BLaER1 (cell line): ENCODE data around the gene NKRF.
"Not testable (repeated sequence)": the region's sequence is repeated elsewhere in the genome, so short reads cannot be mapped to it uniquely, and the experiment has no call there.

Experiments
- H3K27ac ChIP-seq: shearing (Covaris generic); formaldehyde crosslinking; 2 replicates; pipeline ENCODE4 v1.8.1; 2022
- H3K27me3 ChIP-seq: shearing (Covaris generic); formaldehyde crosslinking; 2 replicates; pipeline ENCODE4 v1.8.1; 2022
- H3K36me3 ChIP-seq: shearing (Covaris generic); formaldehyde crosslinking; 2 replicates; pipeline ENCODE4 v1.8.1; 2022
- H3K4me1 ChIP-seq: shearing (Covaris generic); formaldehyde crosslinking; 2 replicates; pipeline ENCODE4 v1.8.1; 2022
- H3K4me2 ChIP-seq: shearing (Covaris generic); formaldehyde crosslinking; 2 replicates; pipeline ENCODE4 v1.8.1; 2022
- H3K4me3 ChIP-seq: shearing (Covaris generic); formaldehyde crosslinking; 2 replicates; pipeline ENCODE4 v1.8.1; 2022
- H3K9ac ChIP-seq: shearing (Covaris generic); formaldehyde crosslinking; 2 replicates; pipeline ENCODE4 v1.8.1; 2022
- H3K9me3 ChIP-seq: shearing (Covaris generic); formaldehyde crosslinking; 2 replicates; pipeline ENCODE4 v1.8.1; 2022
- H4K20me1 ChIP-seq: shearing (Covaris generic); formaldehyde crosslinking; 2 replicates; pipeline ENCODE4 v1.8.1; 2022
- Cebpa-rat ChIP-seq: shearing (Covaris generic); IDR thresholded peaks from 2 replicates; pipeline ENCODE4 v1.8.1; 2022

Gene NKRF

DNA sequence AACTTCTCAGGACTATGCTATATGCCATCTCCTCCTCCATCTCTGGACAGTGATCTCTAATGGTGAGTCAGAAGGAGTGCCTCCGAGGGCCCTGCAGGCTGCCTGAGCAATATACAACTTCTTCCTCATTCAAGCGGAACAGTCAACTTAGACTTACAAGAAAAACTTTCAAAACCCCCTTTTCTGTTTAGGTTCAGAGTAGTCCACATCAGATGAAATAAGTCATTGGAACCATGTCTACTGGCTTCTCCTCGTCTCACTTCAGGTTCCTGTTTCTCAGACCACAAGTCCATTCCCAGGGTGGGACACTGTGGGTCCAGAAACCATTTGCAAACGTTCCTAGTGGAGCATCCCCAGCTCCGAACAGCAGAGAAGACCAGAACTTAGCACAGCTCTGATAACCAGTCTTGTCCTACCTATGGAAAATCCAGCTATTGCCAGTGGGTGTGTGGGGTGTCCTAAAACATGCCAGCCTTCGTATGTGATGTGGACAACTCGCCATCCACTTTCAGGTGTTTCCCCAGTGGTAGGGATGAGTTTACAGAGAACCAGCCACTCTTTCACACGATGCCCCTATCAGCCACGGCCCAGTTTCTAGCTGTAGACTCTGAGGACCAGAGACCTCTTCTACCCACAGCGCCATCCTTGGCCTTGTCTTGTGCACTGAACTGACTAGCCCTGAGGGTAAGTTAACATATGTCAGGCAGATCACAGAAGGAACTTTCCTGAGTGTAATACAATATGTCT lies 32.7 kb upstream of the NKRF start:
- Histone ChIP-seq H3K4me2 (peak overlapping the region; percentile 24; the same call in 1 of the 2 replicates), H3K9me3 (no peaks in the 10 kb centered on the region), H3K36me3 (peaks cover 96% of the 10 kb centered on the region), H4K20me1 (peaks cover 77% of the 10 kb centered on the region), H3K27ac (no peak overlapping the region), H3K4me3 (no peak overlapping the region), H3K27me3 (no peaks in the 10 kb centered on the region), H3K9ac (no peak overlapping the region), H3K4me1 (peaks cover 65% of the 10 kb centered on the region)
- TF ChIP-seq Cebpa-rat = no peak

DNA sequence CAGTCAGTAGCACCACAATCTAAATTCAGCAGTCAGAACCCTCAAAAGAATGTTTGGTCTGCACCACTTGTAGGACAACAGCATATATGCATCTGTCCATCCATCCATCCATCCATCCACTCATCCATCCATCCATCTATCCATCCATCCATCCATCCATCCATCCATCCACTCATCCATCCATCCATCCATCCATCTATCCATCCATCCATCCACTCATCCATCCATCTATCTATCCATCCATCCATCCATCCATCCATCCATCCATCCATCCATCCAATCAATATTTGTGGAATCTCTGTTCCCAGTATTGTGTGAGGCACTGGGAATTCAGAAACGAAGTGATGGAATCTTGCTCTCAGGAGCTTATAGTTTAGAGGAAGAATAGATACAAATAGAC lies 31.2 kb upstream of the NKRF start:
- not testable (repeated sequence) for H3K27me3 ChIP-seq, H3K27ac ChIP-seq, H3K9me3 ChIP-seq, H3K9ac ChIP-seq, H3K4me3 ChIP-seq, H3K4me2 ChIP-seq
- peaks cover 96% of the 10 kb centered on the region for H3K36me3 ChIP-seq
- H4K20me1 ChIP-seq = peaks cover 63% of the 10 kb centered on the region
- peaks cover 50% of the 10 kb centered on the region for H3K4me1 ChIP-seq

DNA sequence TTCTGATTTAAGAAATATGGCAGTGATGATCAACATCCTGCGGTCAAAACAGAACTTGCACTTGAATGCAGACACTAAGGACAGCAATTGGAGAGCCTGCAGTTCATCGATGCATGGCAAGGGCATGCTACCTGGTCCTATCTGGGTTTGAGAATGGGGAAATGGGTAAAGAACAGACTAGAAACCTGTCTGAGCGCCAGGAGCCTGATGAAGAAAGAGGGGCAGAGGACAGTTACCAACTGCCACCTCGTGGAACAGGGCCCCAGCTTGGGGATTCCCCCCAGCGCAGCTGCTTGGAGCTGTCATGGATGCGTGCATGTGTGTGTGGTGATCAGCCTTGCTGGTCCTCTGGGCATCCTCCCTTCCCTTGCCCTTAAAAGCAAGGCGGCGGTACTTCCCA lies 30.2 kb upstream of the NKRF start:
- Histone ChIP-seq H3K4me2 (peak overlapping the region; percentile 48), H3K27ac (peak overlapping the region; percentile 30; the same call in 1 of the 2 replicates), H3K4me3 (no peak overlapping the region), H3K36me3 (peaks cover 96% of the 10 kb centered on the region), H4K20me1 (peaks cover 53% of the 10 kb centered on the region), H3K27me3 (no peaks in the 10 kb centered on the region), H3K9me3 (no peaks in the 10 kb centered on the region), H3K9ac (no peak overlapping the region), H3K4me1 (peaks cover 41% of the 10 kb centered on the region)
- no peak for TF ChIP-seq Cebpa-rat

DNA sequence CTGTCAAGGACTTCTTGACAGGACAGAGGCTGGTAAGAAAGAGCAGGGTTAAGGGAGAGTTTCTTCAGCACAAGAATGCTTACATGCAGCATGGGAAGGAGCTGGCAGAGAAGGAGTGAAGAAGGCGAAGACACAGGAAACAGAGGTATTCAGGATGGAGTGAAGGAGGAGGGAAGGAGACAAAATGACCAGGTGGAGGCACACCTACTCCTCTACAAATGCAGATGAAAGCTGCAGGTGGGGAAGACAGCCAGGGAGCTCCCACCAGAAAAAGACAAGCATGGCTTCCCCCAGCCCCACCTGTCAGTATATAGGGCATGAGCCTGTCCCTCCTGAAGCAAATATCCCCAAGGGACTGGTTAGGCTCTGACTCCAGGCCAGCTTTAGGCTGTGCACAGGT lies 29.6 kb upstream of the NKRF start:
- no peak for TF ChIP-seq Cebpa-rat
- Histone ChIP-seq H3K27me3 (no peaks in the 10 kb centered on the region), H3K27ac (no peak overlapping the region; the same call in 1 of the 2 replicates), H3K9ac (no peak overlapping the region), H3K4me3 (no peak overlapping the region), H3K9me3 (no peaks in the 10 kb centered on the region), H3K4me1 (peaks cover 37% of the 10 kb centered on the region), H3K36me3 (peaks cover 96% of the 10 kb centered on the region), H3K4me2 (peak overlapping the region; percentile 48), H4K20me1 (peaks cover 46% of the 10 kb centered on the region)

DNA sequence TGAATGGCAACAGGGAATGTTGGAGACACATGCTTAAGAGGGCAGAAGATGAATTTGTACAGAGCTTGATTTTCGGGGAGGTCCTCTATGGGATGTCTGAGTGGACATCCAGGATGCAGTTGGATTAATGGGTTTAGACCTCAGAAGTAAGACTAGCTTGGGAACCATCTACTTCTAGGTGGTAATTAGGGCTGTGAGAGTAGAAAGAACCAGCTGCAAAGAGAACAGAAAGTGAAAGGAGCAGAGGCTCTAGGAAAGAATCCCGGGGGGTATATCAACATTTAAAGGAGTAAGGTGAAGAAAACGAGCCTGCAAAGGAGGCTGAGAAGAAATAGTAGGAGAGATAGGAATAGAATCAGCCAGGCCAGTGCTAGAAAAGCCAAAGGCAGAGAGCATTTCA lies 29.0 kb upstream of the NKRF start:
- Histone ChIP-seq H3K4me2 (peak overlapping the region; percentile 48), H3K36me3 (peaks cover 96% of the 10 kb centered on the region), H3K27me3 (no peaks in the 10 kb centered on the region), H3K9ac (no peak overlapping the region), H3K4me3 (no peak overlapping the region), H3K27ac (no peak overlapping the region), H3K9me3 (no peaks in the 10 kb centered on the region), H4K20me1 (peaks cover 42% of the 10 kb centered on the region), H3K4me1 (peaks cover 37% of the 10 kb centered on the region)
- TF ChIP-seq Cebpa-rat = no peak

DNA sequence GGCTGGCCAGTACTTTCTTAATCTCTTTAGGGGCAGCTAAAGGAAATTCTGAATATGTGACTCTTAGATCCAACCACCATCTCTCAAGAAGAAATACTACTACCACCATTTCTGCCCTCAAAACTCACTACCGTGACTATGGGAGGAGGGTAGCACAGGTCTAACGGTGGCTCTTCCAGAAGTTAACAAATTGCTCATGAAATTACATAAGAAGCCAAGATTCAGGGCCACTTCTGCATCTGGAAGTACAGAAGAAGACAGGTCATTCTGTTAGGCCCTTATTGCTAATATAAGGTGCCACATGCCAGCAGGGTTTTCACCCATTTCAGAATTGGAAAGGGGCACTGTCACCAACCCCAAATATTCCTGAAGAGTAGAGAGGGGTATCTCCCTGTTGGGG lies 19.6 kb upstream of the NKRF start:
- Histone ChIP-seq H4K20me1 (no peaks in the 10 kb centered on the region), H3K4me1 (peaks cover 36% of the 10 kb centered on the region), H3K27me3 (no peaks in the 10 kb centered on the region), H3K27ac (no peak overlapping the region), H3K9me3 (no peaks in the 10 kb centered on the region), H3K36me3 (peaks cover 81% of the 10 kb centered on the region), H3K4me3 (no peak overlapping the region), H3K4me2 (no peak overlapping the region), H3K9ac (no peak overlapping the region)
- no peak for TF ChIP-seq Cebpa-rat

DNA sequence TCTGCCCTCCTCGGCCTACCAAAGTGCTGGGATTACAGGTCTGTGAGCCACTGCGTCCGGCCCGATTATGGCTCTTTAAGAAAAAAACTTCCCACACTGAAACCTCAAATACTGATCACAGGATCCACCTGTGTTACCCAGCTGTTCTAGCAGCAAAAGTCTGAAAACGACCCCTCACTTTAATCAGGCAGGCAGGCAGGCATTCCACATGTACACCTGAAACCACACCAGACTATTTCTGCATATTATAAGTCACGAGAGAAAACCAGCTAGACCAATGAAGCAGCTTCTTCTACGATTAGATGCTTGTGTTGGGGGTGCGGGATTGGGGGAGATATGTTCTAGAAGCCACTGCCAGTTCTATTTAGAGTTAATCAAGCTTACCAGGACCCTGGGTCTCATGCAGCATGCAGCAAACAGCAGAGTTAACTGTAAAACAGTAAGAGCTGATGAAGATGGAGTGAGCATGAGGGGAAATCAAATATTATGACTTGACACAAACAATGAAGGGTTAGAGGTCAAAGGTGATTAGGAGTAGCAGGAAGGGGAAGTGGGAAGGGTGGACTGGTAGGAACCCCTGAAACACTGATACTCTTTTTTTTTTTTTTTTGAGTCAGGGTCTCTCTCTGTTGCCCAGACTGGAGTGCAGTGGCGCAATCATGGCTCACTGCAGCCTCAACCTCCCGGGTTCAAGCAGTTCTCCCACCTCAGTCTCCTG lies 18.9 kb upstream of the NKRF start:
- no peak overlapping the region for H3K9ac ChIP-seq

DNA sequence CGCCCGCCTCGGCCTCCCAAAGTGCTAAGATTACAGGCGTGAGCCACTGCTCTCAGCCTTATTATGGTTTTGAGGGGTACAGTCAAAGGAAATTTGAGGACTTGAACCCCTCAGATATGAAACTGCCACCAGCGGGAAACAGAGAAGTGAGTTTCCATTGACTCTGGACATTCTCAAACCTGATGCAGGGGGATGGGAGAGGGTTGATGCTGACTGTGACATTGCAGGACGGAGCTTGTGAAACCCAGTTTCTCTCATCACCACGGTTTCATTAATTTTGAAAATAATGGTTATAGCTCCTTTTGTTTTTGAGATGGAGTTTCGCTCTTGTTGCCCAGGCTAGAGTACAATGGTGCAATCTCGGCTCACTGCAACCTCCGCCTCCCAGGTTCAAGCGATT lies 18.2 kb upstream of the NKRF start:
- Histone ChIP-seq H4K20me1 (peaks cover under 1% of the 10 kb centered on the region; the same call in 1 of the 2 replicates), H3K9me3 (no peaks in the 10 kb centered on the region), H3K4me2 (no peak overlapping the region), H3K4me1 (peaks cover 50% of the 10 kb centered on the region), H3K27me3 (no peaks in the 10 kb centered on the region), H3K27ac (no peak overlapping the region), H3K36me3 (peaks cover 67% of the 10 kb centered on the region), H3K4me3 (no peak overlapping the region), H3K9ac (no peak overlapping the region)
- TF ChIP-seq Cebpa-rat = no peak

More for the DNA sequence above, 18.9 kb upstream of the NKRF start:
- Histone ChIP-seq H3K27me3 (no peaks in the 10 kb centered on the region), H3K4me1 (peaks cover 43% of the 10 kb centered on the region), H4K20me1 (no peaks in the 10 kb centered on the region), H3K9me3 (no peaks in the 10 kb centered on the region), H3K36me3 (peaks cover 74% of the 10 kb centered on the region), H3K27ac (no peak overlapping the region), H3K4me2 (no peak overlapping the region), H3K4me3 (no peak overlapping the region)
- TF ChIP-seq Cebpa-rat = no peak

DNA sequence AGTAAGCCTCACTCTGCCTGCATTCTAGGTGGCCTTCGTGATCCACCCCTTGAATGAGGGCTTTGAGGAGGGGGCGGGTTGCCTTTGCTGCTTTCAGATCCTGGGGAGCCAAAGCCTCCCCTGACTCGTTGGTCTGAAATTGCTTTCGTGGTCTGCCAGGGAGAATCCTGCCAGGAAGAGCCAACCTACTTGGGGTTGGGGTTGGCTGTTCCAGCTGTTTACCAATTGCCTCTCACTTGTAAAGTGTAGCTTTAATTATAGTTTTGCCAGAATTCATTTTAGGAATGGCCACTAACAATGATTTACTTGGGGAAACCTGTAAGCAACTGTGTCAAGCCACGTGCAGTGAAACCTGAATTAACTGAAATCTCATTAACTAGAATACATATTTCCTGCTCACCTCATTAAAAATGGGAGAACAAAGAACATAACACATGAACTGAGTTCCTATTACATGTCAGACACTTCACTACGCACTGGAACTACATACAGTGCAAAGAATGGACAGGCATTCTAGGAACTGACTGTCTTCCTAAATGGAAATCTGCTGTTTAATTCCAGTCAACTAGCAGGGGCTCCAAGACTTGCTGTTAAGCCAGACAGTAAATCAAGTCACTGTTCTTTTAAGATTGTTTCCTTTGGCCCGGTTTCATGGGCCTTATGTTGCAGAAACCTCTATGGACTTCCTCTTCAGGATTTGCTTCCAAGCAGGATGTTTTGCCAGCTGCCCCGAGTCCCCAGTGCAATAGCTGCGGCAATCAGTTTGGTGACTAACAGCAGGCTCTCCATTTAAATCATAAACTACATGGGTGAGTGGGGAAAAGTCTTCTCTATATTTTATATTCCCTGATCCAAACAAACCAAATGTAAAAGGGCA lies 16.4 kb upstream of the NKRF start:
- H3K27ac ChIP-seq = no peak overlapping the region
- peaks cover 68% of the 10 kb centered on the region for H3K4me1 ChIP-seq
- no peak overlapping the region for H3K9ac ChIP-seq
- peak overlapping the region; percentile 25 for H3K4me2 ChIP-seq
- no peaks in the 10 kb centered on the region for H3K9me3 ChIP-seq
- peaks cover 51% of the 10 kb centered on the region for H3K36me3 ChIP-seq
- H3K4me3 ChIP-seq = no peak overlapping the region
- no peak for TF ChIP-seq Cebpa-rat
- no peaks in the 10 kb centered on the region for H3K27me3 ChIP-seq
- peaks cover 16% of the 10 kb centered on the region for H4K20me1 ChIP-seq
